ENCODE results near the gene ZNF536.
"Not testable (repeated sequence)": the region's sequence is repeated elsewhere in the genome, so short reads cannot be mapped to it uniquely, and the experiment has no call there.

ZNF536 gene

DNA sequence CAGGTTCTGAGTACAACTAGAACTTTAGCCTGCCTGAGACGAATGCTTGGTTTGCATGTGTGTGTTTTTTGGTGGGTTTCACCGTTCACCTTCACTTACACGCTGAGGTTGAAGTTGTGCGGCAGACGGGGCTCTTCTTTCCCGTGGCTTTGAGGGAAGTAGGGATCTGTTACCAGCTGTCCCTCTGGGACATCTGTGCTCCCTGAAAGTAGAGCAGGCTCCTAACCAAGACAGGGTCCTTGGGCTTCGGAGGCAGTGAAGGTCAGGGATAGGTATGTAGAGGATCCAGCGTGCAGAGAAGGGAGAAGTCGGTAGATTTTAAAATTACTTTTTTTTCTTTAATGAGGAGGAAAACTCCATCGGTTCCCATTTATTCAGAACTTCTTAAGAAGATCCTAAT, 48.7 kb downstream of the ZNF536 start:
- peak; percentile 62 for DNase-seq

DNA sequence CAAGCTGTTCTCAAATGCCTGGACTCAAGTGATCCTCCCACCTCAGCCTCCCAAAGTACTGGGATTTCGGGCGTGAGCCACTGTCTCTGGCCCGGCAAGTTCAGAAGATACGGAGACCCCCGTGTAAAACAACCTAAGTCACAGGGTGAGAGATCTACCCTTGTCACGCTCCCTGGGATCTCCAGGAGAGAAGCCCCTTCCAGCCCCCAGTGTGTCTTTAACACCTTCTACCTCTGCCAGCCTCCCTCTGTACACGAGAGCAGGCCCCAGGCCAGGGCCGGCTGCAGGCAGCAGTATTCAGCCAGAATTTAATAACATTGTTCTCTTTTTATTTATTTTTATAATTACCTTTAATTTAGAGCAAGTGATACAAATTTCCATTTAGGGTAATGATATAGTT, 49.4 kb downstream of the ZNF536 start:
- DNase-seq = no peak

- no peak for DNase-seq
These were observed 51.3 kb downstream of the ZNF536 start for GRCh38 chr19:30423481-30423880.

GRCh38 chr19:30425885-30426838, 54.0 kb downstream of the ZNF536 start:
- no peak for DNase-seq

- no peak for DNase-seq
These were observed 54.7 kb downstream of the ZNF536 start for GRCh38 chr19:30426864-30427263.

DNA sequence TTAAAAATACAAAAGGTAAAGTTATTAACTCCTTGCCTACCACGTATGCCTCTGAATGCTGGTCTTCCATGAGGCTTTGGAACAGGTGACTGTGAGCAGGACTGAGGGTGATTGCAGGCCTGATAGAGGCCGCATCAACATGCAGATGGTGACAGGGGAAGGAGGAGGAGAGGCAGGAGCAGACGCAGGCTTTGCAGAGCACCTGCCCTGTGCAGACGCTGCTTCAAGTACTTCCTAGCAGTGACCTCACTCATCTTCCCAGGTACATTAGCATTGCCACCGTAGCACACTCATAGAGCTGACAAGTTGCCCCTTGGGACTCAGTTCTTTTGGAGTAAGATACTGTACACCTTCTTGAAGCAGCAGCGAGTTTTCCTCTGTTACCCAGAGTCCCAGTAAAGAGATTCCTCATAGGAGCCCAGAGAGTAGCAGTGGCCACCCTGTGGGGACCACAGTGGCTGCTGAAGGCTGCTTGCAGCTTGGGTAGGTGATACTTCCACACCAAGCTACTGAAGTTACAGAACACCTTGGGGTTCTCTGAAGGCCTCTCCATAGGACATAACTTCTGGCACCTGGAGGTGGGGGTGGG, 56.0 kb downstream of the ZNF536 start:
- DNase-seq = no peak

- no peak for DNase-seq
These were observed 56.7 kb downstream of the ZNF536 start for GRCh38 chr19:30428844-30429243.

DNA sequence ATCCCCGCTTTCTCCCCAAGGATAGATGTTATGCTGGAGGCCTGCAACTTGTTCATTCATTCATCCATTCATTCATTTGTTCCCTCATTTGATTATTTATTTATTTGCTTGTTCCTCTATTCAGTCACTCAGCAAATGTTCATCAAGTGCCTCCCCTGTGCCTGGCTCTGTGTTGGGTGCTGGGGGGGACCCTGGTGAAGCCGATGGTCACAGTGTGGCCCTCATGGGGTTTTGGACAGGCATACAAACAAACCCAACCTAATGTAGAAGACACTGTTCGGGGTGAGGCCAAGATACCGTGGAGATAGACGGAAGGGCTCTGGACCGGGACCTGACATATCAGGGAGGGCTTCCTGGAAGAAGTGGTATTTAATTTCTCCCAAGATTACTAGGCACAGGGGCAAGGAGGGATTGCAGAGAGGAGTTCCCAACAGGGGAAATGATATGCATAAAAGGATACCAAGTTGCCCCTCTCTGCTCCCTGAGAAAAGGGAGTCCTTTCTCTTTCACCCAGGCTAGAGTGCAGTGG, 58.1 kb downstream of the ZNF536 start:
- DNase-seq = no peak

GRCh38 chr19:30431591-30431990, 59.4 kb downstream of the ZNF536 start:
- DNase-seq = peak; percentile 28

DNA sequence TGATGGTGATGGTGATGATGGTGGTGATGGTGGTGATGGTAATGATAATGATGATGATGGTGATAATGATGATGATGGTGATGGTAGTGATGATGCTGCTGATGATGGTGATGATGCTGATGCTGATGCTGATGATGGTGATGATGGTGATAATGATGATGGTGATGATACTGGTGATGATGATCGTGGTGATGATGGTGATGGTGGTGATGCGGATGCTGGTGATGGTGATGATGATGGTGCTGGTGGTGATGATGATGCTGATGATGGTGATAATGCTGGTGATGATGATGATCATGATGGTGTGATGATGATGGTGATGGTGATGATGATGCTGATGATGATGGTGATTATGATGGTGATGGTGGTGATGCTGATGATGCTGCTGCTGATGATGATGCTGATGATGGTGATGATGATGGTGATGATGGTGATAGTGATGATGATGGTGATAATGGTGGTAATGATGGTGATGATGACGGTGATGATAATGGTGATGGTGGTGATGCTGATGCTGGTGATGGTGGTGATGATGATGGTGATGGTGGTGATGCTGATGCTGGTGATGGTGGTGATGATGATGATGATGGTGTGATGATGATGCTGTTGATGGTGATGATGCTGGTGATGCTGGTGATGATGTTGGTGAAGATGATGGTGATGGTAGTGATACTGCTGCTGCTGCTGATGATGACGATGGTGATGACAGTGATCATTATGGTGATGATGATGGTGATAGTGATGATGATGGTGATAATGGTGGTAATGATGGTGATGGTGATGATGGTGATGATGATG, 62.8 kb downstream of the ZNF536 start:
- DNase-seq = no peak

DNA sequence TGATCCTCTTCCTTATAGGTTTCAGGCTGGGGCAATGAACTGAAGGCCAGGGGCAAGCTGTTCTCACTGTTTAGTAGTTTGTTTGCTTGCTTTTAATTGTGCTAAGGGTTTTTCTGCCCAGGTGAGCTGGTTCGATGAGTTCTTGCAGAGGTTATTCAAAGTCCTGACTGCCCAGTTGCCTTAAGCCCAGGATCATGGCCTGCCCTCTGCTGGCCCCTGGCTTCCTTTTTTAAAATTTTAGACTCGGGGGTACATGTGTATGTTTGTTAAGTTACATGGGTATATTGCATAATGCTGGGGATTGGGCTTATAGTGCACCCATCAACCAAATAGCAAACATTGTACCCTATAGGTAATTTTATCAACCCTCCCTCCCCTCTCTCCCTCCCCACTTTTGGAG, 65.7 kb downstream of the ZNF536 start:
- DNase-seq = no peak

DNA sequence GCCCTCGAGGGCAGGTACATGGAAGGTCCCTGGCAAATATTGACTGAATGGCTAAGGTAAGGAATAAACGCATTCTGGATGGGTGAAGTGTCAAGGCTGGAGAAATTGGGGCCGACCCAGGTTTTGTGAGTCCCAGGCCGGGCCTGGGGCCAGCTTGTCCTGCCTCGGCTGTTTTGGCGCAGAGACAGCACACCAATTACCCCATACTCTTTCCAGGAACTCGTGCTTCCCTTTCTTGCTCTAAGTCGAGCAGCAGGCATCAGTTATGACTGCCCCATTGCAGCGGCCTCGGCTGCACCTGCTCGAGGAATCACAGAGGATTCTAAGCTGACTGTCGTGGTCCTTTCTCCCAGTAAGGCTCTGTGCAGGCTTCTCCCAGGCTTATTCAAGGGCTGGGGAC, 67.1 kb downstream of the ZNF536 start:
- DNase-seq = no peak

- no peak for DNase-seq
These were observed 68.8 kb downstream of the ZNF536 start for GRCh38 chr19:30441011-30441410.

- no peak for DNase-seq
These were observed 70.5 kb downstream of the ZNF536 start for GRCh38 chr19:30442674-30443073.

GRCh38 chr19:30443531-30444252, 71.5 kb downstream of the ZNF536 start:
- DNase-seq = no peak

- no peak for DNase-seq
These were observed 72.1 kb downstream of the ZNF536 start for GRCh38 chr19:30444253-30444671.

- DNase-seq = no peak
These were observed 72.6 kb downstream of the ZNF536 start for GRCh38 chr19:30444686-30445232.

GRCh38 chr19:30445385-30445784, 73.2 kb downstream of the ZNF536 start:
- no peak for DNase-seq

GRCh38 chr19:30446120-30446519, 73.9 kb downstream of the ZNF536 start:
- not testable (repeated sequence) for DNase-seq

DNA sequence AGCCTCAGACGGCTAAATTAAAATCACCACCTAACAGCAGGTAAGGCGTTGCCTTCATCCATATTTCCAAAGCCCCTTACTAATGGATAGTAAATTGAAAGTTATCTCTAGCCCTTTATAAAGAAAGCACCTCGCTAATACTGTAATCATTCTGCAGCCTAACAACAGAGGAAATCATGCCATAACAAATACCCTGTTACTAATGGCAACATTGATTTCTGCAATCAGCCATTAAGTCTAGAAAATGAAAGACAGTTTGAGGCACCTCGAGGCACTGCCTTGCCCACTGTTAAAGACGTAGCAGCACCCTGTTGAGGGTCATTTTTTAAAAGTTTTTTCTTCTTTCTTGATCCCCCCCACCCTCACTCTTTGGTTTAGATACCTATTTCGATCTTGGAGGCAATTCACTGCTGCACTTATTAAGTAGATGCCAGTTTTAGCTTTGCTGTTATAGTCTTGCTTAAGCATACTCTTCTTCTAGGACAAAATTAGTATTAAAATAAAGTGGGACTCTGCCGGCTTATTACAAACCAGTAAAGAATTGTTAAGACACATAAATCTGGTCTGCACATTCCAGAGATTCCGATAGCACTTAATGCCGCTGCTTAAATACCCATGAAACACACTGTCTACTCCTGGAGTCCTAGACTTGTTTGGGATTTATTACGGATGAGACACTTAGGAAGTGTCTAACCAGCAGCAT, 74.8 kb downstream of the ZNF536 start:
- no peak for DNase-seq

GRCh38 chr19:30447553-30447870, 75.3 kb downstream of the ZNF536 start:
- peak; percentile 10 for DNase-seq
